HEK293 (cell line): ENCODE results near the gene PAM.
"Not testable (repeated sequence)": the region's sequence is repeated elsewhere in the genome, so short reads cannot be mapped to it uniquely, and the experiment has no call there.

Experiments
- CTCF ChIA-PET: fragments of 350-600 bp; formaldehyde crosslinking; extraction: SDS; loops from one replicate; lab custom pipeline; 2021; ENCODE audit warnings: antibody characterized with exemption; lab: Yijun Ruan, JAX
- POLR2A ChIA-PET: fragments of 300-600 bp; formaldehyde crosslinking; extraction: SDS; loops from one replicate; lab custom pipeline; 2020; ENCODE audit warnings: antibody characterized with exemption, inconsistent platforms; lab: Yijun Ruan, JAX
- H3K27ac ChIP-seq: fragments of 200-500 bp; sonication (Bioruptor generic); 2 replicates; pipeline ENCODE4 v1.5.1; 2014; ENCODE audit warnings: low read depth, low read length, control low read depth, inconsistent platforms; ENCODE audit errors: extremely low read depth
- H3K36me3 ChIP-seq, 2 experiments: fragments of 200-500 bp in 1 of 2; sonication (Bioruptor generic) in 1 of 2; 1 replicate in 1 of 2; 2 replicates in 1 of 2; pipeline ENCODE4 v1.5.1; 2014 to 2017; ENCODE audit warnings: inconsistent platforms in 2 of 2, low read length in 2 of 2; ENCODE audit not compliant: control insufficient read depth in 2 of 2, insufficient read depth in 1 of 2
- H3K4me1 ChIP-seq: fragments of 200-500 bp; sonication (Bioruptor generic); 2 replicates; pipeline ENCODE4 v1.5.1; 2014; ENCODE audit warnings: mild to moderate bottlenecking, low read length, inconsistent platforms; ENCODE audit not compliant: control insufficient read depth, insufficient read depth
- H3K4me3 ChIP-seq: 2 replicates; pipeline ENCODE4 v1.5.1; 2011; ENCODE audit warnings: low read depth, mild to moderate bottlenecking, control low read depth, low read length, moderate library complexity
- H3K9me3 ChIP-seq: fragments of 200-500 bp; sonication (Bioruptor generic); 2 replicates; pipeline ENCODE4 v1.5.1; 2014; ENCODE audit warnings: low read depth, low read length, inconsistent platforms; ENCODE audit not compliant: control insufficient read depth, insufficient read depth
- PRDM1 ChIP-seq: fragments of 450-650 bp; formaldehyde crosslinking; IDR thresholded peaks from 2 replicates; pipeline ENCODE4; 2016; ENCODE audit warnings: missing biosample characterization, missing genetic modification characterization
- SCRT2 ChIP-seq: fragments of 450-650 bp; formaldehyde crosslinking; IDR thresholded peaks from 2 replicates; pipeline ENCODE4 v1.5.1; 2016; ENCODE audit warnings: missing biosample characterization, missing genetic modification characterization
- ZBTB17 ChIP-seq: fragments of 450-650 bp; formaldehyde crosslinking; IDR thresholded peaks from 2 replicates; pipeline ENCODE4 v1.5.1; 2016; ENCODE audit warnings: missing biosample characterization, missing genetic modification characterization
- ZNF121 ChIP-seq: fragments of 450-650 bp; formaldehyde crosslinking; IDR thresholded peaks from 2 replicates; pipeline ENCODE4 v1.5.1; 2016; ENCODE audit warnings: missing biosample characterization, missing genetic modification characterization
- ZNF341 ChIP-seq: fragments of 450-650 bp; formaldehyde crosslinking; IDR thresholded peaks from 2 replicates; pipeline ENCODE4; 2016; ENCODE audit warnings: low read depth, missing biosample characterization, missing genetic modification characterization
- ZSCAN16 ChIP-seq: fragments of 450-650 bp; formaldehyde crosslinking; IDR thresholded peaks from 2 replicates; pipeline ENCODE4 v1.5.1; 2016; ENCODE audit warnings: missing biosample characterization, missing genetic modification characterization

Gene PAM

DNA sequence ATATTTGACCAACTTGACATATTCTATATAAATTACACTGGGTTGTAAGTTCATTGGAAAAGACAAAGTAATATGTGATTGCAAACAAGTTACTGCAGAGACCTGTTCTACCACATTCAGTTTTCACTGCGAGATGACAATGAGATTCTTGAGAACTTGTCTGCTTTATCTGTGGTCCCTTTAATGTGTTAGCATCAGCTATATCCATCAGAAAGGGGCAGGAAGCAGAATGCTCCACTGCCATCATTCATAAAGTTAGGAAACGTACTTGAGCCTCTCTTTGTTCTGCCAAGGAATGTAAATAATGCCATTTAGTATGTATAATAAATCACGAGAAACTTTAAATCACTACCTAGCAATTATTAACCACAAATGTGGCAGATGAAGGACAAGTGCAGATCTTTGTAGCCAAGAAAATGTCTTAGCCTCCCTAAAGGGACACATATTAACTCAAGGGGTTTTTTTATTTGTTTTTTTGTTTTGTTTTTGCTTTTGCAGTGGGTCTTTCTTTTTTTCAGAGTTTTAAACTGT lies 305.4 kb downstream of the PAM start (continued):
- TF ChIP-seq ZBTB17 (tag by site-specific recombination) (no peak), PRDM1 (tag by site-specific recombination) (no peak), ZNF121 (tag by site-specific recombination) (no peak)

DNA sequence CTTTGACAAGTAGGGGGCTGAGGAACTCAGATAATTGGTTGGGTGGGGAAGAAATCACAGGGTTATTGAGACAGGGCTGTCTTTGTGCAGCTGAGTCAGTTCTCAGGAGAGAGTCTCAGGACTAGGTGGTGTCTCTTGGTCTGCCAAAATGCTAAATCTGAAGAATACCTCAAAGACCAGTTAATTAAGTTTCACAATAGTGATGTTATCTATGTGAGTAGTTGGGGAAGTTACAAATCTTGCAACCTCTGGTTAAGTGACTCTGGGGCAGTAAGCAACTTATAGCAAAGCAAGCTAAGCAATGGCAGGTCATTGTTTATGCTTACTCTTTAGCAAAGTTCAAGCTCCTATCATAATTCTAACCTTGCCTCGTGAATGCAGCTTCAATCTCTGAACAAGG lies 311.2 kb downstream of the PAM start:
- Histone ChIP-seq H3K9me3 (no peaks in the 10 kb centered on the region), H3K27ac (no peak overlapping the region), H3K4me1 (no peaks in the 10 kb centered on the region), H3K36me3 (no peaks in the 10 kb centered on the region), H3K4me3 (no peak overlapping the region)
- ChIA-PET POLR2A (no interaction called here), CTCF (no interaction called here)
- TF ChIP-seq ZNF341, result no peak
- no peak for TF ChIP-seq SCRT2 (tag by site-specific recombination)

GRCh38 chr5:103073500-103073899 lies 318.4 kb downstream of the PAM start:
- H3K36me3 ChIP-seq, H3K27ac ChIP-seq, H3K9me3 ChIP-seq, POLR2A ChIA-PET, H3K4me3 ChIP-seq, H3K4me1 ChIP-seq, CTCF ChIA-PET: not testable (repeated sequence)

GRCh38 chr5:103075442-103075841 lies 320.3 kb downstream of the PAM start:
- Histone ChIP-seq H3K9me3 (no peaks in the 10 kb centered on the region), H3K4me3 (no peak overlapping the region), H3K4me1 (no peaks in the 10 kb centered on the region), H3K27ac (no peak overlapping the region), H3K36me3 (no peaks in the 10 kb centered on the region)
- CTCF ChIA-PET, result interaction anchor here (0.7 kb wide), 1 partner anchor 14 kb away, joined by 3 read pairs; no protein-coding TSS in a partner anchor
- POLR2A ChIA-PET, result no interaction called here
- no peak for TF ChIP-seq ZSCAN16 (tag by site-specific recombination)
